A673 (cell line): Measurements from ENCODE around the gene SHISAL2A.

Experiments
- CTCF ChIP-seq: fragments of 300-800, 200-600 bp; sonication (generic); conservative IDR thresholded peaks from 2 replicates; pipeline ENCODE4 v1.5.1; 2017; ENCODE audit warnings: low read depth, mild to moderate bottlenecking, antibody characterized with exemption, low read length, moderate library complexity, mixed read lengths
- EZH2 ChIP-seq: fragments of 200-600 bp; sonication (generic); IDR thresholded peaks from 2 replicates; pipeline ENCODE4 v1.6.1; 2017; ENCODE audit warnings: borderline replicate concordance, low read depth, mild to moderate bottlenecking, mixed read lengths, antibody characterized with exemption, low read length; ENCODE audit not compliant: poor library complexity, severe bottlenecking

- TF ChIP-seq CTCF = no peak
- no peak for TF ChIP-seq EZH2
These were observed 1.1 kb upstream of the SHISAL2A start for GRCh38 chr1:52631759-52632331.
